H1 (cell line): ENCODE measurements around the gene UBQLN3. TPM values are rescaled to one million over a fixed set of nuclear protein-coding genes. Genes with fewer than 3 reads are reported as not detected.

ENCODE experiments used
- CHD2 ChIP-seq: IDR thresholded peaks from 2 replicates; pipeline ENCODE4 v1.6.1; 2012; ENCODE audit warnings: low read length, improper control_type of control experiment
- GTF2F1 ChIP-seq: IDR thresholded peaks from 2 replicates; pipeline ENCODE4 v1.6.1; 2012; ENCODE audit warnings: low read depth, low read length, improper control_type of control experiment, borderline replicate concordance
- TBP ChIP-seq: IDR thresholded peaks from 2 replicates; pipeline ENCODE4 v1.6.1; 2011; ENCODE audit warnings: low read depth, low read length, improper control_type of control experiment
- polyA plus RNA-seq, 7 experiments: library from polyadenylated mRNA; depleted of rRNA in 3 of 7; stranded (reverse) in 5 of 7; unstranded in 2 of 7; fragments of >200 nt in 5 of 7; fragments of 200-250 nt in 2 of 7; gene quantifications; 1 replicate in 5 of 7; 2 replicates in 1 of 7; 4 replicates in 1 of 7; pipeline versions ENCODE4 v1.2.1 to v1.2.3, GENCODE V29; 2011 to 2013; ENCODE audit warnings: missing spikeins in 2 of 7, mixed read lengths in 2 of 7
- total RNA-seq: library from RNA; stranded (reverse); fragmentation: NEBNext Ultra II Directional; extraction: Animal tissue kit (Norgen Biotek cat#: 25700); gene quantifications from 2 replicates; pipeline ENCODE4 v1.2.1, GENCODE V29; 2021
- TF ChIP-seq, protein P1 (sequence below): fragments of 300-600 bp; sonication (generic); IDR thresholded peaks from 2 replicates; pipeline ENCODE4 v1.7.1; 2012; ENCODE audit warnings: low read length, moderate library complexity, mild to moderate bottlenecking, inconsistent platforms; ENCODE audit not compliant: insufficient replicate concordance

Gene UBQLN3
- total and polyA plus RNA-seq, 2 of the 8 experiments (the other 6 are each of a cell fraction or from before 2014, with no cell fraction given), result not detected

DNA sequence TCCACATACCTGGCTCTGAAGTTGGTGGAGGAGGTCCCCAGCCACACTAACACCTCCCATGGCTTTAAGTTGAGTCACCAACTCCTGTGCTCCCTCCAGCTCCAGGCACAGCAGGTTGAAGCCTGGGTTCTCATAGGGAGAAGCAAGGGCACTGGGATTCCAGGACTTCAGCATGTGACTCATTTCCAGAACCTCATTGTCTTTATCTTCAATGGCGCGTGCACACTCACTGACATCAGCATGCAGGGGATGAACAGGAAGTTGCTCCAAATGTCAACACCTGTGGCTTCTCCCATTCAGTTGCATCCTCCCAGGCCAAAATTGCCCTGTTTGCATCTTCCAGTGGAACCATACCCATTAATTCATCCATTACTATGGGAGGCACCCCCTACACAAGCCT is 12.6 kb upstream of the UBQLN3 start (continued):
- TF ChIP-seq, protein P1, sequence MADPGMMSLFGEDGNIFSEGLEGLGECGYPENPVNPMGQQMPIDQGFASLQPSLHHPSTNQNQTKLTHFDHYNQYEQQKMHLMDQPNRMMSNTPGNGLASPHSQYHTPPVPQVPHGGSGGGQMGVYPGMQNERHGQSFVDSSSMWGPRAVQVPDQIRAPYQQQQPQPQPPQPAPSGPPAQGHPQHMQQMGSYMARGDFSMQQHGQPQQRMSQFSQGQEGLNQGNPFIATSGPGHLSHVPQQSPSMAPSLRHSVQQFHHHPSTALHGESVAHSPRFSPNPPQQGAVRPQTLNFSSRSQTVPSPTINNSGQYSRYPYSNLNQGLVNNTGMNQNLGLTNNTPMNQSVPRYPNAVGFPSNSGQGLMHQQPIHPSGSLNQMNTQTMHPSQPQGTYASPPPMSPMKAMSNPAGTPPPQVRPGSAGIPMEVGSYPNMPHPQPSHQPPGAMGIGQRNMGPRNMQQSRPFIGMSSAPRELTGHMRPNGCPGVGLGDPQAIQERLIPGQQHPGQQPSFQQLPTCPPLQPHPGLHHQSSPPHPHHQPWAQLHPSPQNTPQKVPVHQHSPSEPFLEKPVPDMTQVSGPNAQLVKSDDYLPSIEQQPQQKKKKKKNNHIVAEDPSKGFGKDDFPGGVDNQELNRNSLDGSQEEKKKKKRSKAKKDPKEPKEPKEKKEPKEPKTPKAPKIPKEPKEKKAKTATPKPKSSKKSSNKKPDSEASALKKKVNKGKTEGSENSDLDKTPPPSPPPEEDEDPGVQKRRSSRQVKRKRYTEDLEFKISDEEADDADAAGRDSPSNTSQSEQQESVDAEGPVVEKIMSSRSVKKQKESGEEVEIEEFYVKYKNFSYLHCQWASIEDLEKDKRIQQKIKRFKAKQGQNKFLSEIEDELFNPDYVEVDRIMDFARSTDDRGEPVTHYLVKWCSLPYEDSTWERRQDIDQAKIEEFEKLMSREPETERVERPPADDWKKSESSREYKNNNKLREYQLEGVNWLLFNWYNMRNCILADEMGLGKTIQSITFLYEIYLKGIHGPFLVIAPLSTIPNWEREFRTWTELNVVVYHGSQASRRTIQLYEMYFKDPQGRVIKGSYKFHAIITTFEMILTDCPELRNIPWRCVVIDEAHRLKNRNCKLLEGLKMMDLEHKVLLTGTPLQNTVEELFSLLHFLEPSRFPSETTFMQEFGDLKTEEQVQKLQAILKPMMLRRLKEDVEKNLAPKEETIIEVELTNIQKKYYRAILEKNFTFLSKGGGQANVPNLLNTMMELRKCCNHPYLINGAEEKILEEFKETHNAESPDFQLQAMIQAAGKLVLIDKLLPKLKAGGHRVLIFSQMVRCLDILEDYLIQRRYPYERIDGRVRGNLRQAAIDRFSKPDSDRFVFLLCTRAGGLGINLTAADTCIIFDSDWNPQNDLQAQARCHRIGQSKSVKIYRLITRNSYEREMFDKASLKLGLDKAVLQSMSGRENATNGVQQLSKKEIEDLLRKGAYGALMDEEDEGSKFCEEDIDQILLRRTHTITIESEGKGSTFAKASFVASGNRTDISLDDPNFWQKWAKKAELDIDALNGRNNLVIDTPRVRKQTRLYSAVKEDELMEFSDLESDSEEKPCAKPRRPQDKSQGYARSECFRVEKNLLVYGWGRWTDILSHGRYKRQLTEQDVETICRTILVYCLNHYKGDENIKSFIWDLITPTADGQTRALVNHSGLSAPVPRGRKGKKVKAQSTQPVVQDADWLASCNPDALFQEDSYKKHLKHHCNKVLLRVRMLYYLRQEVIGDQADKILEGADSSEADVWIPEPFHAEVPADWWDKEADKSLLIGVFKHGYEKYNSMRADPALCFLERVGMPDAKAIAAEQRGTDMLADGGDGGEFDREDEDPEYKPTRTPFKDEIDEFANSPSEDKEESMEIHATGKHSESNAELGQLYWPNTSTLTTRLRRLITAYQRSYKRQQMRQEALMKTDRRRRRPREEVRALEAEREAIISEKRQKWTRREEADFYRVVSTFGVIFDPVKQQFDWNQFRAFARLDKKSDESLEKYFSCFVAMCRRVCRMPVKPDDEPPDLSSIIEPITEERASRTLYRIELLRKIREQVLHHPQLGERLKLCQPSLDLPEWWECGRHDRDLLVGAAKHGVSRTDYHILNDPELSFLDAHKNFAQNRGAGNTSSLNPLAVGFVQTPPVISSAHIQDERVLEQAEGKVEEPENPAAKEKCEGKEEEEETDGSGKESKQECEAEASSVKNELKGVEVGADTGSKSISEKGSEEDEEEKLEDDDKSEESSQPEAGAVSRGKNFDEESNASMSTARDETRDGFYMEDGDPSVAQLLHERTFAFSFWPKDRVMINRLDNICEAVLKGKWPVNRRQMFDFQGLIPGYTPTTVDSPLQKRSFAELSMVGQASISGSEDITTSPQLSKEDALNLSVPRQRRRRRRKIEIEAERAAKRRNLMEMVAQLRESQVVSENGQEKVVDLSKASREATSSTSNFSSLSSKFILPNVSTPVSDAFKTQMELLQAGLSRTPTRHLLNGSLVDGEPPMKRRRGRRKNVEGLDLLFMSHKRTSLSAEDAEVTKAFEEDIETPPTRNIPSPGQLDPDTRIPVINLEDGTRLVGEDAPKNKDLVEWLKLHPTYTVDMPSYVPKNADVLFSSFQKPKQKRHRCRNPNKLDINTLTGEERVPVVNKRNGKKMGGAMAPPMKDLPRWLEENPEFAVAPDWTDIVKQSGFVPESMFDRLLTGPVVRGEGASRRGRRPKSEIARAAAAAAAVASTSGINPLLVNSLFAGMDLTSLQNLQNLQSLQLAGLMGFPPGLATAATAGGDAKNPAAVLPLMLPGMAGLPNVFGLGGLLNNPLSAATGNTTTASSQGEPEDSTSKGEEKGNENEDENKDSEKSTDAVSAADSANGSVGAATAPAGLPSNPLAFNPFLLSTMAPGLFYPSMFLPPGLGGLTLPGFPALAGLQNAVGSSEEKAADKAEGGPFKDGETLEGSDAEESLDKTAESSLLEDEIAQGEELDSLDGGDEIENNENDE, result no peak
- no peak for TF ChIP-seq TBP
- TF ChIP-seq GTF2F1, result no peak
- TF ChIP-seq CHD2, result no peak
